Heart left ventricle (tissue), 16 donors: Measurements from ENCODE around the gene TPM3. TPM values are rescaled to one million over a fixed set of nuclear protein-coding genes. Genes with fewer than 3 reads are reported as not detected.
A peak's percentile ranks its signal among the peaks of the same experiment; 100 is the strongest.

Experiments used
- ATAC-seq, 4 donors: fragments of 200-7000 bp; cut with Tn5 transposase; one replicate each; pipeline ENCODE4 v1.9.1; 2020 to 2022; ENCODE audit warnings: moderate library complexity in 4 of 4, mild to moderate bottlenecking in 3 of 4, moderate number of reproducible peaks in 1 of 4
- DNase-seq, 5 donors: peaks; one replicate each; pipeline ENCODE4 v3.0.0-alpha.2; 2020
- H3K27ac ChIP-seq, 12 donors: fragments of 200-600 bp; sonication (generic) in 4 of 12; one replicate each; pipeline versions ENCODE4 v1.5.0 to v1.8.0; 2016 to 2022; ENCODE audit warnings: mild to moderate bottlenecking in 2 of 12
- H3K27me3 ChIP-seq, 9 donors: fragments of 200-600 bp; sonication (generic) in 2 of 9; one replicate each; pipeline versions ENCODE4 v1.5.1 to v1.8.0; 2016 to 2022; ENCODE audit warnings: mild to moderate bottlenecking in 3 of 9
- H3K36me3 ChIP-seq, 9 donors: fragments of 200-600 bp; sonication (generic) in 2 of 9; one replicate each; pipeline versions ENCODE4 v1.5.0 to v1.8.0; 2018 to 2022; ENCODE audit warnings: mild to moderate bottlenecking in 2 of 9
- H3K4me1 ChIP-seq, 12 donors: fragments of 200-600 bp; sonication (generic) in 4 of 12; one replicate each; pipeline versions ENCODE4 v1.5.0 to v1.8.0; 2016 to 2022; ENCODE audit warnings: mild to moderate bottlenecking in 3 of 12
- H3K4me3 ChIP-seq, 12 donors: fragments of 200-600 bp; sonication (generic) in 4 of 12; one replicate each; pipeline versions ENCODE4 v1.5.0 to v1.8.0; 2017 to 2022; ENCODE audit warnings: mild to moderate bottlenecking in 9 of 12, moderate library complexity in 4 of 12
- H3K9me3 ChIP-seq, 12 donors: fragments of 200-600 bp; sonication (generic) in 4 of 12; one replicate each; pipeline versions ENCODE4 v1.5.0 to v1.8.0; 2016 to 2022; ENCODE audit warnings: mild to moderate bottlenecking in 1 of 12
- CTCF ChIP-seq, 12 donors: fragments of 200-600 bp; sonication (generic) in 4 of 12; IDR thresholded peaks; one replicate each; pipeline versions ENCODE4 v1.5.0 to v1.8.0; 2018 to 2022; ENCODE audit warnings: antibody characterized with exemption in 12 of 12, mild to moderate bottlenecking in 5 of 12
- POLR2A ChIP-seq, 2 donors: fragments of 450-650 bp; IDR thresholded peaks; one replicate each; pipeline ENCODE4 v1.6.1; 2017; ENCODE audit warnings: antibody characterized with exemption in 2 of 2, mild to moderate bottlenecking in 2 of 2, moderate library complexity in 2 of 2
- WGBS, 4 donors: extraction: QIAGEN DNeasy Blood & Tissue Kit in 2 of 4; methylation state at CpG; one replicate each; pipeline versions ENCODE4 v1.1.5 to v1.1.7; 2013 to 2018; 5-methylcytosine and 5-hydroxymethylcytosine counted together
- intact Hi-C, 10 donors: fragments of 100-400 bp; cut with DNase I; formaldehyde crosslinking; loops; one replicate each; pipeline versions ENCODE4 v1.11.1 to v1.14.2; 2022
- polyA plus RNA-seq, 2 donors: library from polyadenylated mRNA; stranded (reverse); fragments of 200-250 nt; gene quantifications; one replicate each; pipeline ENCODE4 v1.2.3, GENCODE V29; 2013
- total RNA-seq, 9 donors: library from RNA; depleted of rRNA in 2 of 9; stranded (reverse); fragments of >200 nt in 2 of 9; fragmentation: NEBNext Ultra II Directional in 3 of 9; extraction: Animal tissue kit (Norgen Biotek cat#: 25700) in 3 of 9; gene quantifications; one replicate each; pipeline versions ENCODE4 v1.1.0 to v1.2.4, GENCODE V29; 2016 to 2023
- donor health status: ischemic (EF 13 %, LVEDD 7.1; RV severe dilation, severe dysfunction).
- donor health status: healthy with polysubstance abuse.
- donor health status: DM: no; HTN: yes; CAD: no.
- donor health status: DM: no; HTN: no; CAD: no.
- donor health status: ischemic (EF 25% LVEDD 6.9; RV normal size, moderate dysfunction).
- donor health status: ischemic (EF 25% LVEDD 5.7; RV mildly dilated, moderate dysfunction).
- donor health status: healthy.
- donor health status: DM: yes; HTN: yes; CAD: no.
- donor health status: ischemic (EF 35%, LVEDD 5.7; RV mildly dilated, moderate dysfunction).
- donor health status: nonischemic (EF 11% LVEDD 7.7; RV severe dilation, severe dysfunction).
- donor health status: DM: yes; HTN: yes; CAD: no.
- donor health status: PGD.
- donor health status: ischemic (EF 29% LVEDD 5.4; RV normal size, mild dysfunction).
- donor health status: nonischemic (EF 23%, LVEDD 6.1; RV moderate dilation, normal function).

TPM3 gene
- total and polyA plus RNA-seq, 11 donors = 76.5 to 259 (median 120) TPM

GRCh38 chr1:154190550-154190949 lies 1.4 kb downstream of the TPM3 start:
- TF ChIP-seq CTCF (IDR thresholded peaks at IDR 0.05) = no peak
- no peak for TF ChIP-seq POLR2A (IDR thresholded peaks at IDR 0.05)
- WGBS, 4 donors = 2 to 15% (median 9%) methylated on average over 1 of the region's 1 CpG
- Histone ChIP-seq H3K4me1 (peaks cover 0 to 20% (median 0%) of the 10 kb centered on the region in 12 donors), H3K9me3 (no peaks in the 10 kb centered on the region), H3K4me3 (no peak overlapping the region), H3K36me3 (no peaks in the 10 kb centered on the region), H3K27me3 (no peaks in the 10 kb centered on the region), H3K27ac (peak overlapping the region in 2 of 12 donors; percentile 2 to 10)
- intact Hi-C loops = loop anchor here in 4 of 10 donors (10.0 kb wide), 2 partner anchors 134 to 144 kb away; partner anchors contain the start of genes AQP10 (in 1 of the 4) and ATP8B2 (in 1 of the 4)
- DNase-seq (no peak), ATAC-seq (peak in 3 of 4 donors; percentile 38 to 51 (median 41))

GRCh38 chr1:154186852-154187501 lies 4.9 kb downstream of the TPM3 start:
- H3K27ac ChIP-seq = no peak overlapping the region
- peaks cover 0 to 23% (median 8%) of the 10 kb centered on the region in 12 donors for H3K4me1 ChIP-seq
- no peaks in the 10 kb centered on the region for H3K27me3 ChIP-seq
- DNase-seq (no peak), ATAC-seq (no peak)
- intact Hi-C loops = loop anchor here in 2 of 10 donors (10.0 kb wide), 1 partner anchor 192 kb away; the partner anchor contains the start of gene RPS27 (in 2 of the 2)
- H3K4me3 ChIP-seq = no peak overlapping the region
- no peaks in the 10 kb centered on the region for H3K9me3 ChIP-seq
- H3K36me3 ChIP-seq = no peaks in the 10 kb centered on the region
- TF ChIP-seq POLR2A (IDR thresholded peaks at IDR 0.05) (no peak), CTCF (IDR thresholded peaks at IDR 0.05) (no peak)
- WGBS, 4 donors = 32 to 43% (median 40%) methylated on average over 2 of the region's 2 CpGs

- intact Hi-C loops = loop anchor here in 2 of 10 donors (10.0 kb wide), 1 partner anchor 191 kb away; the partner anchor contains the start of gene RPS27 (in 2 of the 2)
- H3K36me3 ChIP-seq = no peaks in the 10 kb centered on the region
- ATAC-seq (no peak), DNase-seq (peak in 1 of 5 donors; percentile 38)
- no peak overlapping the region for H3K27ac ChIP-seq
- H3K9me3 ChIP-seq = no peaks in the 10 kb centered on the region
- no peaks in the 10 kb centered on the region for H3K27me3 ChIP-seq
- no peak for TF ChIP-seq POLR2A (IDR thresholded peaks at IDR 0.05)
- TF ChIP-seq CTCF (IDR thresholded peaks at IDR 0.05) = peak in 10 of 12 donors; percentile 15 to 51 (median 35)
- H3K4me1 ChIP-seq = peaks cover 0 to 23% (median 15%) of the 10 kb centered on the region in 12 donors
- WGBS, 4 donors = 48 to 70% (median 57%) methylated on average over 1 of the region's 1 CpG
- no peak overlapping the region for H3K4me3 ChIP-seq
These were observed 5.7 kb downstream of the TPM3 start for GRCh38 chr1:154186177-154186576.
